ENCODE results near the gene FNBP1.

DNA sequence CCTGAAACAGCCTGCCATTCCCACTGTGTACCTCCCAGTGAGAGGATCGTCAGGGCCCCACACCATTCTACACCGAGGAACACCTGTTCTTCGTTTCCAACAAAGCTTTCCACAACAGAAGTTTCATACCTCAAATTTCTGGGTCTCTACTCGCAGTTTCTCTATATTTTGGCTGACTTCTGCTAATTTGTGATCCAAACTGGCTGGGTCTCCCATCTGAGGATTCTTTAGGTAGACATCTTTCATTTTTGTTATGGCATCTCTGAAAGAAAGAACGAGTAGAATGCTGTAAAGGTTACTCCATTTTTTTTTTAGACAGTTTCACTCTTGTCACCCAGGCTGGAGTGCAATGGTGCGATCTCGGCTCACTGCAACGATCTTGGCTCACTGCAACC is 140.3 kb downstream of the FNBP1 start:
- TF ChIP-seq POLR2AphosphoS5 (IDR thresholded peaks at IDR 0.05; ENCODE audit: low read depth) (no peak), CTCF (IDR thresholded peaks at IDR 0.05; ENCODE audit: insufficient read depth, low read length) (no peak), GABPA (IDR thresholded peaks at IDR 0.05; ENCODE audit: low read depth) (no peak), SPI1 (IDR thresholded peaks at IDR 0.05; ENCODE audit: borderline replicate concordance, low read depth) (no peak)
- TF ChIP-seq, protein P1, sequence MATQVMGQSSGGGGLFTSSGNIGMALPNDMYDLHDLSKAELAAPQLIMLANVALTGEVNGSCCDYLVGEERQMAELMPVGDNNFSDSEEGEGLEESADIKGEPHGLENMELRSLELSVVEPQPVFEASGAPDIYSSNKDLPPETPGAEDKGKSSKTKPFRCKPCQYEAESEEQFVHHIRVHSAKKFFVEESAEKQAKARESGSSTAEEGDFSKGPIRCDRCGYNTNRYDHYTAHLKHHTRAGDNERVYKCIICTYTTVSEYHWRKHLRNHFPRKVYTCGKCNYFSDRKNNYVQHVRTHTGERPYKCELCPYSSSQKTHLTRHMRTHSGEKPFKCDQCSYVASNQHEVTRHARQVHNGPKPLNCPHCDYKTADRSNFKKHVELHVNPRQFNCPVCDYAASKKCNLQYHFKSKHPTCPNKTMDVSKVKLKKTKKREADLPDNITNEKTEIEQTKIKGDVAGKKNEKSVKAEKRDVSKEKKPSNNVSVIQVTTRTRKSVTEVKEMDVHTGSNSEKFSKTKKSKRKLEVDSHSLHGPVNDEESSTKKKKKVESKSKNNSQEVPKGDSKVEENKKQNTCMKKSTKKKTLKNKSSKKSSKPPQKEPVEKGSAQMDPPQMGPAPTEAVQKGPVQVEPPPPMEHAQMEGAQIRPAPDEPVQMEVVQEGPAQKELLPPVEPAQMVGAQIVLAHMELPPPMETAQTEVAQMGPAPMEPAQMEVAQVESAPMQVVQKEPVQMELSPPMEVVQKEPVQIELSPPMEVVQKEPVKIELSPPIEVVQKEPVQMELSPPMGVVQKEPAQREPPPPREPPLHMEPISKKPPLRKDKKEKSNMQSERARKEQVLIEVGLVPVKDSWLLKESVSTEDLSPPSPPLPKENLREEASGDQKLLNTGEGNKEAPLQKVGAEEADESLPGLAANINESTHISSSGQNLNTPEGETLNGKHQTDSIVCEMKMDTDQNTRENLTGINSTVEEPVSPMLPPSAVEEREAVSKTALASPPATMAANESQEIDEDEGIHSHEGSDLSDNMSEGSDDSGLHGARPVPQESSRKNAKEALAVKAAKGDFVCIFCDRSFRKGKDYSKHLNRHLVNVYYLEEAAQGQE (IDR thresholded peaks at IDR 0.05; ENCODE audit: insufficient replicate concordance, low read depth) = no peak
